ENCODE results near the gene HDAC8. TPM values are rescaled to one million over a fixed set of nuclear protein-coding genes. Genes with fewer than 3 reads are reported as not detected.

Gene HDAC8
- total RNA-seq, 1 experiment from 2014 or later: 26.1 TPM

GRCh38 chrX:72395237-72395636, 177.4 kb downstream of the HDAC8 start:
- in situ Hi-C loops (cut with HindIII; ENCODE audit: low pct_unique_long_range_greater_than_20kb, low sequenced_read_pairs): no loop called here
- no peak for DNase-seq (ENCODE audit: low read depth)

- DNase-seq (ENCODE audit: low read depth): no peak
- in situ Hi-C loops (cut with HindIII; ENCODE audit: low pct_unique_long_range_greater_than_20kb, low sequenced_read_pairs): no loop called here
Measured at GRCh38 chrX:72394518-72395170, 178.0 kb downstream of the HDAC8 start.

- in situ Hi-C loops (cut with HindIII; ENCODE audit: low pct_unique_long_range_greater_than_20kb, low sequenced_read_pairs): no loop called here
- no peak for DNase-seq (ENCODE audit: low read depth)
Measured at GRCh38 chrX:72393836-72394517, 178.7 kb downstream of the HDAC8 start.

DNA sequence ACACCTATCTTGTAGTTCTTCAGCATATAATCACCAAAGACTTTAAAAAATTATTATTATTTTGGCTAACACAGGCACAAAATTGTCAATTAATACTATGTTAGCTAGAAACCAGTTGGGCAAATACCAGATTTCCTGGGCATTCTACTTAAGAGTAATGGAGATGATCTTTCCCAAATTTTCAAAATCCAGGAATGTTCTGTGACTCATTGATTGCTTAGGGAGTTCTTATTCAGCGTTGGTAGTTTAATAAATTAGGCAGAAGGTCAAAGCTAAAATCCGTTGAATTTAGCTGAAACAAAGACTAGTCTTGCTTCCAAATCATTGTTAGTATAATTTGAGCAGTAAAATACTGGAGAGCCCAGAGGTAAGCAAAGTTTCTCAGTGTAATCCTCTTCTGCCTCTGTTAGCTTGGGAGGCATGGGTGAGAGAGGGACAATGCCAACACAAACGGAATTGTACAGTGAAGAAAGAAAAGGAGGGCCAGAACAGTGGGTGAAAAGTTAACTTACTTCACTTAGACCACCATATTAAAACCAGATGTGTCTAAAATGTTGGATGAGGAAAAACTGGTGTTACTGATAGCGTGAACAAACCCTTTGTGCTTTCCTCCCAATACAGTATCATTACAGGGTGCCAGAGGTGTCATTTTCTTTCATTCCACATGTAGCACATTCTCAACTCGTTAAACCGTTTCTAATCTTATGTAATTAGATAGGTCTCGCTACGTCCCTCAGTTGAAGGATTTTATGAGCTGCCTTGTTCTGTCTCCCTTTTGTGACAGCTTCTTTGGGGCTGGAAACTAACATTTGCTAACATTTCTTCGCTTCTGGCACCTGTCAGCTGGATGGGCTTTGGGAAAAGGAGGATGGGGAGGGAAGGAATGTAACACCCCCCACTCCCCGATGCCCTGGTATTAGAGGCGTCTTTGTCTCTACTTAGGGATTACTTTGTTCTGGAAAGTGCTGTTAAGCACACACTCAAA, 179.5 kb downstream of the HDAC8 start:
- DNase-seq (ENCODE audit: low read depth): no peak
- in situ Hi-C loops (cut with HindIII; ENCODE audit: low pct_unique_long_range_greater_than_20kb, low sequenced_read_pairs): no loop called here

DNA sequence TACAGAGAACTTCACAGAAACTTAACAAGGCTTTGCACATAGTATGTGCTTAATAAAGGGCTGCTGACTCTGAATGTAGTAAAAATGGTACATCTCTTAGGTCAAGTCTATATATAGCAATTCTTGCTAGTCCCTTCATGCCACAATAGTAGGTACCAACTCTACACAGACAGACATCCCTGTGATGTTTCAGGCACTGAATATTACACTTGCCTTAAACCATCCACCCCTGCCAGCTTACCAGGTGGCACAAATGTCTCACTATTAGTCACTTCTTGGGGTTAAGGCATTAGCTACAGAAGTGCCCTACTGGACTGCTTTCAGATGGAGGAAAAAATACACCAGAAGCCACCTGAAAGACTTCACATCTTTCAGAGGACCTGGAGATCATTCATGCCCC, 180.6 kb downstream of the HDAC8 start:
- no peak for DNase-seq (ENCODE audit: low read depth)
- in situ Hi-C loops (cut with HindIII; ENCODE audit: low pct_unique_long_range_greater_than_20kb, low sequenced_read_pairs): no loop called here

DNA sequence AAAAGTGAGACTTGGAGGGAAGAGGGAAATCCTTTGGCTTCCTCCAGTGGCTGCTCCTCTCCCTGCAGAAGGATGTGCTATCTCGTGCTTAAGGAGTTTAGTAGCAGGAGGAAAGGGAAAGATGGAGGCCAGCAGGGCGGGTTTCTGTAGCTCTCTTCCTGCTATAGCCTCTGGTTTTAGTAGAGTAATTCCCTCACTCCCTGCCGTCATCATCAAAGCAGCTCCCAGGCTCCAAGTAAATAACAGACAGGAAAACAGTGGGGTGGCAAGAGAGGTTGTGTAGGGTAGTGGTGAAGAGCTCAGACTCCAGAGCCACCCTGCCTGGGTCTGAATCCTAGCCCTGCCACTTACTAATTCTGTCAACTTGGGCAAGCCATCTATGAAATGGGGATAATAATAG, 185.4 kb downstream of the HDAC8 start:
- no peak for DNase-seq (ENCODE audit: low read depth)
- in situ Hi-C loops (cut with HindIII; ENCODE audit: low pct_unique_long_range_greater_than_20kb, low sequenced_read_pairs): no loop called here

DNA sequence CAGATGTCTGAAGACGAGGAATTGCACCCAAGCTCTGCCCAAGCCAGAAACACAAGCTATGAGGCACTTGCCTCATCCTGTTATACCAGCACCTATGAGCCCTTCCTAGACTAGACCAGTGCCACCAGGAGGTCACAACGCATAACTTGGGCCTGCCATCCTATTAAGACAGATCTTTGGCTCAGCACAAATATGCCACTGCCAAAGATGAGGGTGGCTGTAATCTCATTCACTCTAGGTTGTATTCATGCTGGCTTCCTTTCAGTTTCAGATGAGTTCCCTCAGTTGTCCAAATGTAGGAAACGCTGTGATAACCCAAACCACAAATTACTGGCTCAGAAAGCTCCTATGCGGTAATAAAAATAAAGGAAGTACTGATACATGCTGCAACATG, 190.4 kb downstream of the HDAC8 start:
- no peak for DNase-seq (ENCODE audit: low read depth)
- in situ Hi-C loops (cut with HindIII; ENCODE audit: low pct_unique_long_range_greater_than_20kb, low sequenced_read_pairs): no loop called here

- in situ Hi-C loops (cut with HindIII; ENCODE audit: low pct_unique_long_range_greater_than_20kb, low sequenced_read_pairs): no loop called here
- peak; percentile 69 for DNase-seq (ENCODE audit: low read depth)
Measured at GRCh38 chrX:72381439-72382201, 191.0 kb downstream of the HDAC8 start.

GRCh38 chrX:72376124-72376523, 196.5 kb downstream of the HDAC8 start:
- in situ Hi-C loops (cut with HindIII; ENCODE audit: low pct_unique_long_range_greater_than_20kb, low sequenced_read_pairs): no loop called here
- DNase-seq (ENCODE audit: low read depth): no peak

- in situ Hi-C loops (cut with HindIII; ENCODE audit: low pct_unique_long_range_greater_than_20kb, low sequenced_read_pairs): no loop called here
- DNase-seq (ENCODE audit: low read depth): no peak
Measured at GRCh38 chrX:72373136-72373535, 199.5 kb downstream of the HDAC8 start.

- DNase-seq (ENCODE audit: low read depth): no peak
- in situ Hi-C loops (cut with HindIII; ENCODE audit: low pct_unique_long_range_greater_than_20kb, low sequenced_read_pairs): no loop called here
Measured at GRCh38 chrX:72372735-72373134, 199.9 kb downstream of the HDAC8 start.

DNA sequence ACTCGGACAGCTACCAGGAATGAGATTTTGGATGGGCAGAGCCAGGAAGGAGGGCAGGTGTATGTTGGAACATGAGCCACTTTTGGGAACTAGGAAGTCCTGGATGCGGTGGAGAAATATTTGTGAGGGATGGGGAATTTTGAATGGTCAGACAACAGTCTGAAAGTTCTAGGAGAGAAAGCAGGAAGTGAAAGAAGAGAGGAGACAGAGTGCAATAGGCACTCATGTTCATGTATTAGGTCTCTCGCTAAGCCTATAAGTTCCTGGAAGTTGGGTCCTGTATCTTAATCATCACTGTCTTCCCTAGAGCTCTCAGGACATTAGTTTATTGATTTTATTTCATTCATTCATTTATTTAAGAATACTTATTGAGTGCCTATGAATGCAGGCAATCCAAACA, 201.2 kb downstream of the HDAC8 start:
- in situ Hi-C loops (cut with HindIII; ENCODE audit: low pct_unique_long_range_greater_than_20kb, low sequenced_read_pairs): no loop called here
- no peak for DNase-seq (ENCODE audit: low read depth)

GRCh38 chrX:72368796-72369195, 203.8 kb downstream of the HDAC8 start:
- in situ Hi-C loops (cut with HindIII; ENCODE audit: low pct_unique_long_range_greater_than_20kb, low sequenced_read_pairs): no loop called here
- no peak for DNase-seq (ENCODE audit: low read depth)

- DNase-seq (ENCODE audit: low read depth): no peak
- in situ Hi-C loops (cut with HindIII; ENCODE audit: low pct_unique_long_range_greater_than_20kb, low sequenced_read_pairs): no loop called here
Measured at GRCh38 chrX:72367516-72367915, 205.1 kb downstream of the HDAC8 start.

GRCh38 chrX:72366701-72367454, 205.8 kb downstream of the HDAC8 start:
- no peak for DNase-seq (ENCODE audit: low read depth)
- in situ Hi-C loops (cut with HindIII; ENCODE audit: low pct_unique_long_range_greater_than_20kb, low sequenced_read_pairs): no loop called here

DNA sequence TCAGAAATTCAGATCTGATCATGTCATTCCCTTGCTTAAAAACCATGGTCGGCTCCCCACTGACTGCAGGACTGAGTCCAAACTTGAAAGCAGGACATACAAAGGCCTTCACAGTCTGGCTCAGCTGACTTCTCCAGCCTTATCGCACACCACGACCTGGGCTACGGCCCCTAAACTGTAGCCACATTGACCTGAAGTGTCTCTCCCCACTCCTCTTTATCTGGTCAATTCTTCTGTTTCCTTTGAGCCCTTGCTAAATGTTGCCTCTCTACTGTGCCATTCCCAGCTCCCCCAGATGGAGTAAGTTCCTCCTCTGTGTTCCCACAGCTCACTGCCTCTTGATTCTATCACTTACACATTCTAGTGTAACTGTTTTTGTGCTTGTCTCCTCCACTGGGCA, 206.5 kb downstream of the HDAC8 start:
- DNase-seq (ENCODE audit: low read depth): no peak
- in situ Hi-C loops (cut with HindIII; ENCODE audit: low pct_unique_long_range_greater_than_20kb, low sequenced_read_pairs): no loop called here

- no peak for DNase-seq (ENCODE audit: low read depth)
- in situ Hi-C loops (cut with HindIII; ENCODE audit: low pct_unique_long_range_greater_than_20kb, low sequenced_read_pairs): no loop called here
Measured at GRCh38 chrX:72365126-72365525, 207.5 kb downstream of the HDAC8 start.

DNA sequence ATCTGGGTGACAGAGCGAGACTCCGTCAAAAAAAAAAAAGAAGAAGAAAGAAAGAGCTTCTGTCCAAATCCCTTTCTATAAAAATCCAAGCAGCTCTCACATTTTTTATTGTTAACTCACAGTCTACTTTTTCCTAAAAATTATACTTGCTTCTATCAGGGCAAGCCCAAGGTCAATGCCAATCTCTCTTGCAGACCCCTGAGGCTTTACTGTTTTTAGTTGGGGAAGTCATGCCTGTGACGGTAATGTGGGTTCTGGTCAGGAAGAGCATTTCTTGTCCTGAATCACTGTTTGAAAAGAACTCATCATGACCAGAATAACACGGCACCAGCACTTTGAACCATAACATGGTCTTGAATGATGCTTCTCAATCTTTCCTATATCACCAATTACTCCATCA, 212.3 kb downstream of the HDAC8 start:
- DNase-seq (ENCODE audit: low read depth): no peak
- in situ Hi-C loops (cut with HindIII; ENCODE audit: low pct_unique_long_range_greater_than_20kb, low sequenced_read_pairs): no loop called here

All from Caki2 (cell line).